SJSA1 (cell line): ENCODE results near the gene GRM6. TPM values are rescaled to one million over a fixed set of nuclear protein-coding genes. Genes with fewer than 3 reads are reported as not detected.

Source experiments
- DNase-seq, 2 experiments: peaks; one replicate each; pipeline ENCODE4 v3.0.0-alpha.2; 2015 to 2020; ENCODE audit warnings: low spot score in 2 of 2, low read depth in 1 of 2
- H3K27ac ChIP-seq: fragments of 250-450 bp; sonication (Bioruptor Pico); 2 replicates; pipeline ENCODE4 v1.5.1; 2020; ENCODE audit warnings: mild to moderate bottlenecking, moderate library complexity
- H3K27me3 ChIP-seq: fragments of 250-450 bp; sonication (Bioruptor Pico); replicated peaks from 2 replicates; pipeline ENCODE4 v1.5.1; 2020; ENCODE audit warnings: mild to moderate bottlenecking, moderate library complexity
- H3K36me3 ChIP-seq: fragments of 250-450 bp; sonication (Bioruptor Pico); 2 replicates; pipeline ENCODE4 v1.5.1; 2020; ENCODE audit warnings: mild to moderate bottlenecking
- H3K4me1 ChIP-seq: fragments of 250-450 bp; sonication (Bioruptor Pico); replicated peaks from 2 replicates; pipeline ENCODE4 v1.6.1; 2021; ENCODE audit warnings: mild to moderate bottlenecking
- H3K4me3 ChIP-seq: fragments of 250-450 bp; sonication (Bioruptor Pico); 2 replicates; pipeline ENCODE4 v1.5.1; 2020; ENCODE audit warnings: mild to moderate bottlenecking
- H3K9me3 ChIP-seq: fragments of 250-450 bp; sonication (Bioruptor Pico); replicated peaks from 2 replicates; pipeline ENCODE4 v1.5.1; 2020; ENCODE audit warnings: mild to moderate bottlenecking
- total RNA-seq: library from RNA; depleted of rRNA; stranded (reverse); fragments of >200 nt; shearing (Covaris generic); gene quantifications from 2 replicates; pipeline ENCODE4 v1.2.3, GENCODE V29; 2014; rRNA removed

The GRM6 gene
- total RNA-seq, 1 experiment from 2014 or later: not detected

- Histone ChIP-seq H3K9me3 (peaks cover 66% of the 10 kb centered on the region), H3K27me3 (no peaks in the 10 kb centered on the region), H3K4me1 (no peaks in the 10 kb centered on the region), H3K27ac (no peak overlapping the region), H3K4me3 (no peak overlapping the region), H3K36me3 (no peaks in the 10 kb centered on the region)
- DNase-seq: no peak
Observed at GRCh38 chr5:178931846-178932760, 63.0 kb downstream of the GRM6 start.

Other genes starting within 250 kb of the GRM6 start
- gene ZNF354B, start 135.4 kb downstream of the GRM6 start, total RNA-seq: 7.0 and 10.7 TPM in 2 replicates
- not detected in 2 replicates for gene ZFP2, start 99.4 kb downstream of the GRM6 start, total RNA-seq
- not detected in 2 replicates for gene ZNF454, start 54.1 kb downstream of the GRM6 start, total RNA-seq
- not detected in 2 replicates for gene ZNF879, start 28.5 kb upstream of the GRM6 start, total RNA-seq
- not detected in 2 replicates for gene ZNF354C, start 65.1 kb upstream of the GRM6 start, total RNA-seq